ENCODE measurements around the gene HOMER1. TPM values are rescaled to one million over a fixed set of nuclear protein-coding genes. Genes with fewer than 3 reads are reported as not detected.

Gene HOMER1
- total RNA-seq, 1 donor: 14.1 TPM

- H3K4me1 ChIP-seq (ENCODE audit: insufficient read depth, low read length): peaks cover 6% of the 10 kb centered on the region
- no peaks in the 10 kb centered on the region for H3K79me2 ChIP-seq (ENCODE audit: insufficient read depth, low read length)
- no peaks in the 10 kb centered on the region for H3K27me3 ChIP-seq (ENCODE audit: insufficient read depth, low read length)
- H3K4me2 ChIP-seq (ENCODE audit: insufficient read depth, low read length): peak overlapping the region; percentile 34
- peak; percentile 85 for DNase-seq (ENCODE audit: insufficient read length, low spot score, missing footprints)
- H2AFZ ChIP-seq (ENCODE audit: low read length): no peak overlapping the region
- no peak for TF ChIP-seq CTCF (IDR thresholded peaks at IDR 0.05; ENCODE audit: extremely low read depth, low read depth, low read length)
- no peak overlapping the region for H3K27ac ChIP-seq (ENCODE audit: low read depth, low read length)
- no peaks in the 10 kb centered on the region for H3K36me3 ChIP-seq (ENCODE audit: insufficient read depth, low read length)
- no peaks in the 10 kb centered on the region for H4K20me1 ChIP-seq (ENCODE audit: insufficient read depth, low read length)
- H3K9me3 ChIP-seq (ENCODE audit: low read depth, low read length): no peaks in the 10 kb centered on the region
- H3K4me3 ChIP-seq (ENCODE audit: insufficient read depth, low read length): no peak overlapping the region
Measured at GRCh38 chr5:79436224-79436623, 77.7 kb downstream of the HOMER1 start.

- Histone ChIP-seq H3K4me3 (ENCODE audit: insufficient read depth, low read length) (no peak overlapping the region), H3K4me1 (ENCODE audit: insufficient read depth, low read length) (no peaks in the 10 kb centered on the region), H4K20me1 (ENCODE audit: insufficient read depth, low read length) (no peaks in the 10 kb centered on the region), H2AFZ (ENCODE audit: low read length) (no peak overlapping the region), H3K79me2 (ENCODE audit: insufficient read depth, low read length) (no peaks in the 10 kb centered on the region), H3K4me2 (ENCODE audit: insufficient read depth, low read length) (no peak overlapping the region), H3K36me3 (ENCODE audit: insufficient read depth, low read length) (no peaks in the 10 kb centered on the region), H3K9me3 (ENCODE audit: low read depth, low read length) (no peaks in the 10 kb centered on the region), H3K27ac (ENCODE audit: low read depth, low read length) (no peak overlapping the region), H3K27me3 (ENCODE audit: insufficient read depth, low read length) (no peaks in the 10 kb centered on the region)
- TF ChIP-seq CTCF (IDR thresholded peaks at IDR 0.05; ENCODE audit: extremely low read depth, low read depth, low read length): no peak
- DNase-seq (ENCODE audit: insufficient read length, low spot score, missing footprints): no peak
Measured at GRCh38 chr5:79430196-79430595, 83.7 kb downstream of the HOMER1 start.

- TF ChIP-seq CTCF (IDR thresholded peaks at IDR 0.05; ENCODE audit: extremely low read depth, low read depth, low read length): no peak
- DNase-seq (ENCODE audit: insufficient read length, low spot score, missing footprints): no peak
- no peaks in the 10 kb centered on the region for H3K9me3 ChIP-seq (ENCODE audit: low read depth, low read length)
- no peaks in the 10 kb centered on the region for H3K4me1 ChIP-seq (ENCODE audit: insufficient read depth, low read length)
- no peak overlapping the region for H3K4me3 ChIP-seq (ENCODE audit: insufficient read depth, low read length)
- no peak overlapping the region for H3K27ac ChIP-seq (ENCODE audit: low read depth, low read length)
- H3K27me3 ChIP-seq (ENCODE audit: insufficient read depth, low read length): no peaks in the 10 kb centered on the region
- no peaks in the 10 kb centered on the region for H3K36me3 ChIP-seq (ENCODE audit: insufficient read depth, low read length)
- no peak overlapping the region for H3K4me2 ChIP-seq (ENCODE audit: insufficient read depth, low read length)
- H2AFZ ChIP-seq (ENCODE audit: low read length): no peak overlapping the region
- H4K20me1 ChIP-seq (ENCODE audit: insufficient read depth, low read length): no peaks in the 10 kb centered on the region
- no peaks in the 10 kb centered on the region for H3K79me2 ChIP-seq (ENCODE audit: insufficient read depth, low read length)
Measured at GRCh38 chr5:79423296-79423695, 90.6 kb downstream of the HOMER1 start.

GRCh38 chr5:79420248-79420647 is 93.7 kb downstream of the HOMER1 start:
- Histone ChIP-seq H3K9me3 (ENCODE audit: low read depth, low read length) (no peaks in the 10 kb centered on the region), H2AFZ (ENCODE audit: low read length) (no peak overlapping the region), H3K4me3 (ENCODE audit: insufficient read depth, low read length) (no peak overlapping the region), H3K4me2 (ENCODE audit: insufficient read depth, low read length) (no peak overlapping the region), H3K36me3 (ENCODE audit: insufficient read depth, low read length) (no peaks in the 10 kb centered on the region), H3K79me2 (ENCODE audit: insufficient read depth, low read length) (no peaks in the 10 kb centered on the region), H3K4me1 (ENCODE audit: insufficient read depth, low read length) (no peaks in the 10 kb centered on the region), H3K27me3 (ENCODE audit: insufficient read depth, low read length) (no peaks in the 10 kb centered on the region), H4K20me1 (ENCODE audit: insufficient read depth, low read length) (no peaks in the 10 kb centered on the region), H3K27ac (ENCODE audit: low read depth, low read length) (no peak overlapping the region)
- DNase-seq (ENCODE audit: insufficient read length, low spot score, missing footprints): no peak
- no peak for TF ChIP-seq CTCF (IDR thresholded peaks at IDR 0.05; ENCODE audit: extremely low read depth, low read depth, low read length)

Data from osteoblast (primary cell).